Measurements from ENCODE around the gene RAB11FIP5.
"Not testable (repeated sequence)": the region's sequence is repeated elsewhere in the genome, so short reads cannot be mapped to it uniquely, and the experiment has no call there.

RAB11FIP5 gene

DNA sequence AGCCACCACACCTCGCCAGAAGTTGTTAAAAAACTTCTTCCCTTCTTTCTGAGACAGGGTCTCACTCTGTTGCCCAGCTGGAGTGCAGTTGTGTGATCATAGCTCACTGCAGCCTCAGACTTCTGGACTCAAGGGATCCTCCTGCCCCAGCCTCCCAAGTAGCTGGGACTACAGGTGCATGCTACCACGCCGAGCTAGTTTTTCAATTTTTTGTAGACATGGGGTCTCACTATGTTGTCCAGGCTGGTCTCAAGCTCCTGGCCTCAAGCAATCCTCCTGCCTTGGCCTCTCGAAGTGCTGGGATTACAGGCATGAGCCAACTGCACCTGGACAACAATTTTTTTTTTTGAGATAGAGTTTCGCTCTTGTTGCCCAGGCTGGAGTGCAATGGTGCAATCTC, 47.7 kb downstream of the RAB11FIP5 start:
- DNase-seq, result not testable (repeated sequence)

DNA sequence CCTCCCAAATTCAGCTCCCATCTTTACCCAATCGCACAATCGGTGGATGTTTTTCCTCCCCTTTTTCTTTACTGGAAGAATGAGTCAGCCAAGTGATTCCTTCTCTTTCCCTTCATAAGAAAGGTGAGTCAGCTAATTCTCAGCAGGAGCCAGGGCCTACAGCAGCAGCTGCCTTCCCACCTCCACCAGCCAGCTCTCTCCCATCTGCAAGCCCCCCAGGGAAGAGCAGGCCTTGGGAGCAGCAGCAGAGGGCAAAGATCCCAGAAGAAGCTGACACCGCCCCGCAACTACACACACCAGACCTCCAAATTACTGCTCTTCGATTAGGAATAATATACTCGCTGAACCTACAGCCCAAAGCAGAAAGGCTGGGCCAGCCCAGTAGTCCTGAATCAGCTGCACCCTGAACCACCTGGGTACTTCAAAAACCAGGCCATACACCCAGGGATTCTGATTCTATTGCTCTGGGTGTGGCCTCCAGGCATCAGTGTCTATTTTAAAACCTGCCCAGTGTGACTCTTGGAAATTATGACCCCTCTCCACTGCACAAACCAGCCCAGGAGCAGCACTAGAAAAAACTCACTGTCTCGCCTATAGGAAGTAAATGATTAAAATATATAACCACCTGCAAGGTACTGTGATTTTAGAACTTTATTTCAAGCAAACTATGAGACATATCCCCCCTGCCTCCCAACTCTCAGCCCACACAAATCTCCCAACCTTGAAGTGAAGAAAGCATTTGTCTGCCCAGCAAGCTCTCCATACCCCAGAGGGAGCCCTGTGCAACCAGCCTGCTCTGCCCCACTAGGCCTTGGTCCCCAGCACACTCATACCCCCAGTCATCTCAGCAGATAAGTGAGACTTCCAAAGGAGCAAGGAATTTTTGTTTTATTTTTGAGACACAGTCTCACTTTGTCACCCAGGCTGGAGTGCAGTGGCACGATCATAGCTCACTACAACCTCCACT, 48.6 kb downstream of the RAB11FIP5 start:
- no peak for DNase-seq

DNA sequence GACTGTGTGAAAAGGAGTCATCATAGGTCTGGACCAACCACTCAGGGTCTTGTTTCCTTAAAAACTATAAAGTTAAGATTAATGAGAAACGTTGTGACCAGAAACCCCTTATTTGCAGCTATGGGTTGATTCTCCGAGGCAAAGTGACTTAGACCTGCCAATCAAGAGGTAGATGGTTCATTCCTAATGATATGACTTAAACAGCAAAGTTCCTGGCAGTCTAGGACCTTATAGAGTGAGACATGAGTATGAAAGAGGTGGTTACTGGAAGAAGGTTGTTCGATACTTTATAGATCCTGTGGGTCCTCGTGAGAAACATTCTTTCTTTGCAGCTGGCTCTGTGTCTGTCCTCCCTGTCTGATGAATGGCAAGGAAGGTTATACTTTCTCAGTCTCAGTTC, 49.3 kb downstream of the RAB11FIP5 start:
- no peak for DNase-seq

DNA sequence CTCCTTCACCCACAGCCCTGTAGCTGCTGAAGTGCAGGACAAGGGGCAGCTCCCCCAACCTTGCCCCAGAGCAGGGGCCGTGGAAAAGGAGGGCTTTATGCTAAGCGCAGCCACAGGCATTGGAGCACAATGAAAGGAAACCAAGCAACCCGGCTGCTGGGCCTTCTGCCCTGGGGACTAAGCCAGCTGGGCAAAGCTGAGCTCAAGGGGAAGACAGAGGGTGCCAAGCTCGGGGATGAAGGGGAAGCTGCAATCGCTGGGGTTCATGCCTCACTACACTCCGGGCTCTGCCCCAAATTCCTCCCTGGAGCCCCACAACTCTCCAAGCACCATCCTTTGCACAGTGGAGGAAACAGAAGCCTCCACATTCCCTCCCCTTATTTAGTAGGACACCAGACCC, 53.6 kb downstream of the RAB11FIP5 start:
- no peak for DNase-seq

DNA sequence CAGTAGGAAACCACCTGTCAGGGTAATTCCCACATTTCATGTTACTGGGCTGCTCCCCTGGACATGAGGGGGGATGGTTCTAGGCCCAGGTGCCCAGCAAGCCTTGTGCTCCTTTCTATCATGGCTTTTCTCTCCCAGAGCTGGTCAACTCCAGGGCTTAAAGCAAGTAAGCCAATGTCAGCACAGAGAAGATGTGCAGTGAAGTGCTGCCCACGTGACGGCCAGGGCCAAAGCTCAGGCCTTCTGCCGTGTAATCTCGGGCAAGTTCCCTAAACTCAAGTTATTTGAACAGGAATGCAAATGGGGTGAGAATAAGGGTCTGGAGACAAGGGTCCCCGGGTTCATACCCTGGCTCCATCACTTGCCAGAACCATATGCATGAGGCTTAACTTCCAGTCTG, 57.8 kb downstream of the RAB11FIP5 start:
- no peak for DNase-seq

DNA sequence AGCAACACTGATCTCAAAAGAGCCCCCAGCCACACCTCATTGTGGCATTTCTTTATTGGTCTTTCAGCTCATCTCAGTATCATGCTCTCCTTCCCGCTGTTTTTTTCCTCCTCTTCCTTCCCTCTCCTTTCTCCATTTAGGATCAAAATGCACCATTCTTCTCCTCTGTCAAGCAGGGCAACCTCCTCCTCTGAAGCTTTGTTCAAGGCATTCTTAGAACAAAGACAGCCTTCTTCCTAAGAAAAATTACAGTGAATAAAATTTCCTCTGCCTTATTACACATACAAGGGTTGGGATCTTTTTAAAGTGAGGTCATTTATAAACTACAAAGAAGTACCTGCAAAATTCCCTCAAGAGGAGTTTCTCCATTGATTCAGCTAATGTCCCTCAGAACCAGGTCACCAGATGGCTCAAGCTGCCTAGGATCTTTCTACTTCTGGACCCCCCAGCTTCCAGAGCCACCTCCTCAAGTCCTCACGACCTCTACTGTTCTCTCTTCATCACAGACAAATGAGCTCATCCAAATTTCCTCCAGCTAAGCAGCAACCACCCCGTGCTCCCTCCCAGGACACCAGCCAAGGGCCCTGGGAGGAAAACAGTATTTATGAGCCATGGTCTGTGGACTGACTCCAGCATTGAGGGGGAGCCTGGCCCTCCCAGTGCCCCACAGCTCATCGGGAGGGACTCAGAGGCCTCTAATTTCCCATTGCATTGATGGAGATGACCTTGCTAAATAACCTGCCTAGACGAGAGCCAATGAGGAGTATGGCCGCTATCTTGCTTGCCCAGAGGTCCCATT, 59.2 kb downstream of the RAB11FIP5 start:
- DNase-seq, result no peak

DNA sequence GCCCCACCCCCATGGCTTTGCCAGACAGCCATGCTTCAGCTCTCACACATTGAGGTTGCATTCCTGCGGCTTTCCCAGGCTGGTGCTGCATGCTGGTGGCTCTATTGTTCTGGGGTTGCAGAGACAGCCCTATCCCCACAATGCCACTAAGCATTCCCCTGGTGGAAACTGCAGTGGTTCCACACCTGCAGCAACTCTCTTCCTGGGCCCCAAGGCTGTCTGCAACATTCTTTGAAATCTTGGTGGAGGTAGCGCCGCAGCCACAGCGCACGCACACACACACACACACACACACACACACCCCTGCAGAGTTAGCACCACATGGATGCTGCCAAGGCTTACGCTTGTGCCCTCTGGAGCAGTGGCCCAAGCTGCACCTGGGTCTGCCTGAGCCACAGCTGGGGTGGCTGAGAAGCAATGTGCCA, 62.6 kb downstream of the RAB11FIP5 start:
- no peak for DNase-seq

DNA sequence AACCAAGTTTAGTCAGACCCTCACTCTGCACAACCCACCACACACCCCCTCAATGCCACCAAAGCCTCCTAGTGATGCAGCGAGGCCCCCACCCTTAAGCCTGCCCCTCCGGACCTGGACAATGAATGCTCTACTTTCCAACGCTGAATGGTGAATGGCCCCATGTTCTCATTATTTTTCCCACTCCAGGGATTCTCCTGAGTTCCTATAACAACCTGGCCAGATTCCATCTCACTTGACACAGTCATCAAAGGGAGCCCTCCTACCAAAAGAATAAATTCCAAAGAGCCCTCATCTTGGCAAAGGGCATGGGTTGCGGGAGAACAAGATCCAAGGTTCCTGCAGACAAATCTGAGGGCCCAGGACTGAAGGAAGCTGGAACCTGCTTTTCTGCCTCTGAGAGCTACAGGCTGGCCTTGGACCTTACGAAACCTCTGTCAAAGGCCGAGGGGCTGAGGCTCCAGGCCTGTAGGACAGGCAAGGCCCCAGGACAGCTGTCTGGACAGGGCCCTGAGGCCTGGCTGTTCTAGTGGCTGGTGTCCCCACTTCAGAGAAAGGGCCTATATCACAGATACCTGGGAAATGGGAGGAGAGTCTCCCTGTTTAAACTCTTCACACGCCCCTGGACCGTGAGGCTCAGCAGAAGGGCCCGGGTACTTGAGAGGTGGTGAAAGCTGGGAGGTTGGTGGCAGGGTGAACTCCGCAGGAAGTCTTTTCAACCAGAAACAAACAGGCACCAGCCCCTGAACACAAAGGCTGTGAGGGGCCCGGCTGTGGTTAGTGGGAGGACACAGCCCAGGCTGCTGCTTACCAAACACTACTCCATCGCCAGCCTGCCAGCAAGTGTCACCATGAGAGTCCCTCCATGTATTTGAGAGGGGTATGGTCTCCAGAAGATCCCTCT, 68.6 kb downstream of the RAB11FIP5 start:
- no peak for DNase-seq

DNA sequence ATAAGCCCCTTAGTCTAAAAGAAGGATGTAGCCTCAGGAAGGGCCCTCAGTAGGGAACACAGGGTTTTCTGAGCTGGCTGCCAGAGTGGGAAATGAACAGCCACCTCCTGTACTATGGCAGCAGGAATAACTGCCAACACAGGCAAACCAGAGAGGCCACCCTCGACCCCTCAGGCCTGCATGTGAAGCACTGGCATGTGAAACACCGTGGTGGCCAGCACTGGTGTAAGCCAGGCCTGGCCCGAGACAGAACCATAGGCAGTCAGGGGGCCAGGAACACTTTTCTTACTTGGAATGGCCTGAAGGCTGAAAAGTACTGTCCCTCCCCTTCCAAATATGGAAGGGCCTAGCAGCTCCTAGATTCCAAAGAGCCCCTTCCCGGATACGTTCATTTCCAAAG, 69.5 kb downstream of the RAB11FIP5 start:
- DNase-seq, result no peak

DNA sequence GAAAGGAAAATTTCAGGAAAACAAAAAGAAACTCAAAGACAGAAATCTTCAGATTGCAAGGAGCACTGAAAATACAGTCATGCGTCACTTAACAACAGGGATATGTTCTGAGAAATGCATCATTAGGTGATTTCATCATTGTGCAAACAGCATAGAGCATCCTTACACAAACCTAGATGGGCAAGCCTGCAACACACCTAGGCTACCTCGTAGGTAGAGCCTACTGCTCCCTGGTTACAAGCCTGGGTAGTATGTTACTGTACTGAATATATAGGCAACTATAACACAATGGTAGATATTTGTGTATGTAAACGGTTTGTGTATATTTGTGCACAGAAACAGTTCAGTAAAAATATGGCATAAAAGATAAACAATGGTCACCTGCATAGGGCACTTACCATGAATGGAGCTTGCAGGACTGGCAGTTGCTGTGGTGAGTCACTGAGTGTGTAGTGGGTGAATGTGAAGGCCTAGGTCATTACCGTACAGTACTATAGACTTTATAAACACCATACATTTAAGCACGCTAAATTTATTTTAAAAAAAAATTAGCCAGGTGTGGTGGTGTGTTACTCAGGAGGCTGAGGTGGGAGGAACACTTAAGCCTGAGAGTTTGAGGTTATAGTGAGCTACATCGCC, 74.7 kb downstream of the RAB11FIP5 start:
- no peak for DNase-seq

DNA sequence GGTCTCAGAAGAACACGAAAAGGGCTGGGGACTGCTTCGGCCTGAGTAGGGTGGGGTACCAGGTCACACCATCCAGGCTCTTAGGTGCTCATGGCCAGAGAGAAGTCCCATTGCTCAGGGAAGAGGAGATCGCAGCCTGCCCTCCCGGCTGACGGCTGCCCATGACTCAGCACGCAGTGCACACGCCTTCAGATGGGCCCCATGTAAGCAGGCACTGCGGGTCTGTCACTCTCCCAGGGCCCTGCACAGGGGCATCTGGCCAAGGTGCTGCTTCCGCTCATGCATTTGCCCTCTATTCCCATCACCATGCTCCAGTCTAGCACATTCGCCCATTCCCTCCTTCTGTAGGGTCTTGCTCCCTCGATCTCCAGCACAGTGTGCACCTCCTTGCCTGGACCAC, 76.0 kb downstream of the RAB11FIP5 start:
- DNase-seq, result no peak

DNA sequence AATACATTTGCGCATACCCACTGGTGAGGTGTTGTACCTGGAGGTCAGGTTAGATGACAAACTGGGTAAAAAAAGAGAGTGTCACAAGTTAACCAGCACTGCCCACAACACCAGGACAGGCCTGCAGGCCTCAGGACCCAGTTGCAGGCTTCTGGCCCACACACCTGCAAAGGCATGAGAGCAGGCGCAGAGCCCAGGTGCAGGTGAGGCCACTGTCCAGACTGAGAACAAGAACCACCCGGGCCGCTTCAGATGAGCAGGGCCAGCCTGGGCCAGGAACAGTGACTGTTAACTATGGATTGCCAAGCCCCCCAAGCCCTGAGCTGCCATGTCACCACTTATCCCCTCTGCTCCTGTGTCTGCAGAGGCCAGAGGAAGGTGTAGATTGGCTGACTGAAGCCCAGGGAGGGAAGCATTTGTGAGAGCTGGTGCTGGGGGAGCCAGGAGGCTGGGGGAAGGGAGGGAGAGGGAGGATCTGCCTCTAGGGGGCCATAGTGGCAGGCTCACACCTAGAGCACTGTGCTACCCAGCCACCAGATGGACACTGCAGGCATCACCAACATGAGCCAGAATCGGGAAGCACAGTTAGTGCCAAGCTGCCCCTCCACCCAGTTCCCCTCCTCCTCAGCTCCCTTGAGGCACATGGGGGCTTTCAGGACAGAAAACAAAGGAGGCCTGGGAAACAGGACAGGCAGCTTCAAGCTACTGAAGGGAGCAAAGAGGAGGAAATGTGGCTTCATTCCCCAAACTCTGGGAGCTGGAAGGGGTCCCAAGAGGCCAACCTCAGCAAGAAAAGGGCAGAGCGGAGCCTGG, 76.6 kb downstream of the RAB11FIP5 start:
- no peak for DNase-seq

DNA sequence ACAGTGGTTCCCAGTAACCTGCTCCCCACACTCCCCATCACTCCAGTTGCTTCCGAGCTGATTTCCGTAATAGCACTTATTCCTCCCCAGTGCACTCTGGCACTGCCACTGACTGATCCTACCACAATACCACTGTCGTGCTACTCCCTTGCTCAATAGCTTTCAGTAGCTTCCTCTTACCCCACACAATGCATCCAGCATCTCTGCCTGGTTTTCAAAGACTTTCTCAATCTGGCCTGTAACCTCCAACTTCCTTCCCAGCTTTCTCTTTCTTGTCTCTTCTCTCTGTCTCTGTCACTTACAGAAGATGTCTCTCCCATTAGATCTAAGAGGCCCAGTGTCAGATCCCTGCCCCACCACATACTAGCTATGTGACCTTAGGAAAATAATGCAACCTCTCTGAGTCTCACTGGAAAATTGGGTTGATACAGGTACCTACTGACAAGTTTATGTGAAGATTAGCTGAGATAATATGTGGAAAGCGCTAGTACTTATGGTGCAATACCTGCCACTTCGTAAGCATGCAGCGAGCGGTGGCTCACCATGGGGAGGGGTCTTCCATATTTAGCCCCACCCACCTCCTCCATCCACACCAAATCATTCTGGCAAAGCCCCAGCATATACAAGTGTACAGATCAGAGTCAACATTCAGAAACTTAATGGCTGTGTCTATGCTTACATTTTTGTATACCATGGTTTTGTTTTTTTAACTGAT, 77.9 kb downstream of the RAB11FIP5 start:
- no peak for DNase-seq

DNA sequence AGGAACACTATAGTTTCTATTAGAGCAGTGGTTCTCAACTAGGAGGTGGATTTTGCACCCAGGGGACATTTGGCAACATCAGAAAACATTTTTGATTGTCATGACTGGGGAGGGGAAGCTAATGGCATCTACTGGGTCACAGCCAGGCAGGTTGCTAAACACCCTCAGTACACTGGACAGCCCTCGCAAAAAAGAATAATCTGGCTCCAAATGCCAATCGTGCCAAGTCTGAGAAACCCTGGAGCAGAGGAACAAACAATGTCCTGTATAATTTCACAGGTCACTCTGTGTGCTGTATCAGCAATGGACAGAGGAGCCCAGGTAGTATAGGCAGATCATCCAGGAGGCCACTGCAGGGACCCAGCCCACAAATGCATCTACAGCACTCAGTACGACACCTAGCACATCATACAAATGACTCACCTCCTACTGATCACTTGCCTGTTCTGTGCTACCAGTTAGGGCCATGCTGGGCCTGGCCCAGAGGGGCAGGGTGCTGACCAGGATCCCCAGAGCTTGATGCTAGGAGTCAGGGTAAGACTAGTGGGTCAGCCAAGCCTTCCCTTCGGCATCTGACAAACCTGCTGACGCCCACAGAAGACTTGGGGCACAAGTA, 78.9 kb downstream of the RAB11FIP5 start:
- no peak for DNase-seq

DNA sequence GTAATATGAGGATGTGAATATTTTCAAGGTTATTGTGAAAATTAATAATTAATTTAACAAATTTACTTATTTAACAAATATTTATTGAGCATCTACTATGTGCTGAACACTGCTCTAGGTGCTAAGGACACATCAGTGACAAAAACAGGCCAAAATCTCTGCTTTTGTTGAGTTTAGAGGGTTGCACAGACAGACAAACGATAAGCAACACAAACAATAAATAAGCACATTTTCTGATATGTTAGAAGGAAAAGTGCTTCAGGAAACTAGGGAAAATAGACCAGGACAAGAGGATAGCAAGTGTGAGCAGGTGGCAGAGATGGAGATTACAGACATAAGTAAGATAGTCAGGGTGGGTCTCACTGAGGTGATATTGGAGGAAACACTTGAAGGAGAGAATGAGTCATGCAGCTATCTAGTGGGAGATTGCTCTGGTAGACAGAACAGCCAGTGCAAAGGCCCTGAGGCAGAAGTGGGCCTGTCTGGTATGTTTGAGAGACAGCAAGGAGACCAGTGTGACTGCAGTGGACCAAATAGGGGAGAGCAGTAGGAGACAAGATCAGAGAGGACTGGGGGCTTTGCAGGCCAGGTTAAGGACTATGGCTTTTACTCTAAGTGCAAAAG, 79.5 kb downstream of the RAB11FIP5 start:
- DNase-seq, result no peak

DNA sequence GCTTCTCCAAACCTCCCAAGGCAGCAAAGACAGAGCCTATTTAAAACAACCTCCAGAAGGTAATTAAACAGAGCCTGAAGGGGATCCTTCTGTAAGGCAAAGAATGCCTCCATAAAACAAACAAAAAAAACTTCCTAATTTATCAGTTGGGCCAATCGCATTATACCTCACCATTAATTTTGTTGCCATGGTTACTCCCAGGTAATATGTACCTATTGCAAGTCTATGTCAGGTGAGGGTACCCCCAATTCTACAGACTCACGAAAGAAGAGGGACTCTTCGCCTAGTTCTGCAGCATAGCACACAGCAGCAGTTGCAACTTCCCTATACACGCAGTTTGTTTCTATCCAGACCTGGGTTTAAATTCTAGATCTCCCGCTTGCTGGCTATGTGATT, 80.0 kb downstream of the RAB11FIP5 start:
- DNase-seq, result no peak

DNA sequence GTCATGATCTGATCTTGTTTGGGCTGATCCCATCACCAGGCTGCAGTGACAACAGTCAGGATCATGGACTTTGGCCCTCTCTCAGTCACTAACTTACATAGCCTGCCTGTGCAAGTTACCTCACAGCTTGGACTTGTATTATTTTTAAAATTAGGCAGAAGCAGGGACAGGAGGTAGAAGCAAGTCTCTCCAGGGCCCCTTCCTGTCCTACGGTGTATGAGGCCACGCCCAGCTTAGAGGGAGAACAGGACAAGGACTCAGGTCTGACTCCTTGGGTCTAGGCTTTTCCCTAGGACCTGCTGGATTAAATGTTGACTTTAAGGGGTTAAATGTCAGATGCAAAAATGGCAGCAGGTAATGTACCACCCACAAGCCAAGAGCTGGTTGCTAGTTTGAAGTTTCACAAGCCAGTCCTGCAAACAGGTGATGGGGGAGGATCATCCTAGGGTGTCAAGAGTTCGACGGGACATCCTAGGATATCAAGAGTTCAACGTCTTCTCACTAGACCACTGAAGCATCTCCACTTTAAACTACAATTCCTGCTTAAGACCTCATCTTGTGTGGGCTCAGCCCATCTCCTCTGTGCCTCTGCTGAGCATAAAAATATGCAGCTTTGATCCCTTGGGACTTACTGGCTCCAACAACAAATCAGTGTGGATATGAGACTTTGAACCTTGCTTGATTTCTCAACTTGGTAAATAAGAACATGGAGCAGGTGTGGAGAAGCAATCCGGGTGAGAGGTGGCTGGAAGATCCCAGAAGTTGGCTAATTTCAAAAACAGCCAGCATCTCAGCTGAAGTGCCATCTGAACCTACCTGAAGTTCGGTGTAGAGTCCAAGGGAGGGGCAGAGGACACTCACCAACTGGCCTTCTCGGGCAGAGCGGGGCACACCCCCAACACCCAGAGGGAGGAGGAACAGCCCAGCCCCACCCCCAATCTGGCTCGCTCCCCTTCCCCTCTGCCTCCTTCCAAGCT, 80.7 kb downstream of the RAB11FIP5 start:
- DNase-seq, result no peak

DNA sequence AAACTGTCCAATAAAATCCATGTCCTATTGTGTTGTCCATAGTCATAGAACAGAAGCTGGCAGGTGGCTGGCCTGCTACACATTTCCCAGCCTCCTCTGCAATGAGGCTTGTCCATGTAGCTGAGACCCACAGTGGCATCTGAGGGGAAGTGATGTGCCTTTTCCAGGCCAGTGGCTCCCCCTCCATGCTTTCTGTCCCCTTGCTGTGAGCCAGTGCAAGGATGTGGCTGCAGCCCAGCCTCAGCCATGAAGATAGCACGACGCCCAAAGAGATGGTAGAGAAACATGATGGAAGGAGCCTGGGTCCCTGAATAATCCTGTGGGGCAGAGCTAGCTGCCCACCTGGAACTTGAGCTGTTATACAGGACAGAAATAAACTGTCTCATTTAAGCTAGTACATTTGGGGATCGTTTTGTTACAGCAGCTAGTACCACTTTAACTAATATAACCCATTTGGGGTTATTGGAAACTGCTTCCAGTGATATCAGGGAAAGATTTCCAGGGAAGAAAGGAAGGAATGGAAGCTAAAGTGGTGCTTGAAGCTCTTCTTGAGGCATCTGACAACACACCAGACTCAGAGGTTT, 81.6 kb downstream of the RAB11FIP5 start:
- DNase-seq, result no peak

Measured in NCI-H1436 treated with DMSO at 0.1 percent for 48 hours (cell line).